ENCODE results near the gene KRT27.
A peak's percentile ranks its signal among the peaks of the same experiment; 100 is the strongest.

KRT27 gene

GRCh38 chr17:40782450-40782849 is at the start of gene KRT27:
Gene KRT27, minus strand, starts transcription at chr17:40782550. Its CDS starts 57 bp downstream, at chr17:40782493.
- no peak within 1 kb of the TSS for H3K9ac ChIP-seq (ENCODE audit: low read depth in 1 of 2, low read length in 2 of 2)
- H3K9me3 ChIP-seq (ENCODE audit: control insufficient read depth in 1 of 2, low read length in 2 of 2): no peaks in the 10 kb centered on the region
- no peak within 1 kb of the TSS for H3K4me3 ChIP-seq (ENCODE audit: low read depth in 1 of 2, low read length in 2 of 2)
- peaks cover 25 to 28% of the 10 kb centered on the region in 2 donors for H3K27me3 ChIP-seq (ENCODE audit: control insufficient read depth in 1 of 2, insufficient read depth in 2 of 2, low read length in 2 of 2)
- H3K27ac ChIP-seq (ENCODE audit: low read depth, low read length): no peak within 1 kb of the TSS
- no peaks in the 10 kb centered on the region for H3K36me3 ChIP-seq (ENCODE audit: control insufficient read depth in 1 of 2, insufficient read depth in 2 of 2, low read length in 2 of 2)
- no peaks in the 10 kb centered on the region for H3K4me1 ChIP-seq (ENCODE audit: control insufficient read depth in 1 of 2, insufficient read depth in 2 of 2, low read length in 2 of 2)

GRCh38 chr17:40830085-40830776 is 47.9 kb upstream of the KRT27 start:
- H3K27ac ChIP-seq (ENCODE audit: low read depth, low read length): no peak overlapping the region
- H3K4me1 ChIP-seq (ENCODE audit: control insufficient read depth in 1 of 2, insufficient read depth in 2 of 2, low read length in 2 of 2): no peaks in the 10 kb centered on the region
- no peak overlapping the region for H3K4me3 ChIP-seq (ENCODE audit: low read depth in 1 of 2, low read length in 2 of 2)
- H3K36me3 ChIP-seq (ENCODE audit: control insufficient read depth in 1 of 2, insufficient read depth in 2 of 2, low read length in 2 of 2): peaks cover 0 to 8% of the 10 kb centered on the region in 2 donors
- H3K27me3 ChIP-seq (ENCODE audit: control insufficient read depth in 1 of 2, insufficient read depth in 2 of 2, low read length in 2 of 2): no peaks in the 10 kb centered on the region
- no peaks in the 10 kb centered on the region for H3K9me3 ChIP-seq (ENCODE audit: control insufficient read depth in 1 of 2, low read length in 2 of 2)
- no peak overlapping the region for H3K9ac ChIP-seq (ENCODE audit: low read depth in 1 of 2, low read length in 2 of 2)

GRCh38 chr17:40828454-40829044 is 46.2 kb upstream of the KRT27 start:
- no peak overlapping the region for H3K27ac ChIP-seq (ENCODE audit: low read depth, low read length)
- H3K9ac ChIP-seq (ENCODE audit: low read depth in 1 of 2, low read length in 2 of 2): no peak overlapping the region
- no peaks in the 10 kb centered on the region for H3K27me3 ChIP-seq (ENCODE audit: control insufficient read depth in 1 of 2, insufficient read depth in 2 of 2, low read length in 2 of 2)
- H3K4me1 ChIP-seq (ENCODE audit: control insufficient read depth in 1 of 2, insufficient read depth in 2 of 2, low read length in 2 of 2): no peaks in the 10 kb centered on the region
- H3K9me3 ChIP-seq (ENCODE audit: control insufficient read depth in 1 of 2, low read length in 2 of 2): no peaks in the 10 kb centered on the region
- H3K4me3 ChIP-seq (ENCODE audit: low read depth in 1 of 2, low read length in 2 of 2): no peak overlapping the region
- H3K36me3 ChIP-seq (ENCODE audit: control insufficient read depth in 1 of 2, insufficient read depth in 2 of 2, low read length in 2 of 2): no peaks in the 10 kb centered on the region

- Histone ChIP-seq H3K9ac (ENCODE audit: low read depth in 1 of 2, low read length in 2 of 2) (no peak overlapping the region), H3K36me3 (ENCODE audit: control insufficient read depth in 1 of 2, insufficient read depth in 2 of 2, low read length in 2 of 2) (no peaks in the 10 kb centered on the region), H3K4me1 (ENCODE audit: control insufficient read depth in 1 of 2, insufficient read depth in 2 of 2, low read length in 2 of 2) (no peaks in the 10 kb centered on the region), H3K27me3 (ENCODE audit: control insufficient read depth in 1 of 2, insufficient read depth in 2 of 2, low read length in 2 of 2) (no peaks in the 10 kb centered on the region), H3K27ac (ENCODE audit: low read depth, low read length) (no peak overlapping the region), H3K9me3 (ENCODE audit: control insufficient read depth in 1 of 2, low read length in 2 of 2) (no peaks in the 10 kb centered on the region), H3K4me3 (ENCODE audit: low read depth in 1 of 2, low read length in 2 of 2) (no peak overlapping the region)
Observed at GRCh38 chr17:40827746-40828453, 45.5 kb upstream of the KRT27 start.

- no peaks in the 10 kb centered on the region for H3K27me3 ChIP-seq (ENCODE audit: control insufficient read depth in 1 of 2, insufficient read depth in 2 of 2, low read length in 2 of 2)
- H3K9ac ChIP-seq (ENCODE audit: low read depth in 1 of 2, low read length in 2 of 2): no peak overlapping the region
- H3K4me1 ChIP-seq (ENCODE audit: control insufficient read depth in 1 of 2, insufficient read depth in 2 of 2, low read length in 2 of 2): no peaks in the 10 kb centered on the region
- no peaks in the 10 kb centered on the region for H3K9me3 ChIP-seq (ENCODE audit: control insufficient read depth in 1 of 2, low read length in 2 of 2)
- H3K36me3 ChIP-seq (ENCODE audit: control insufficient read depth in 1 of 2, insufficient read depth in 2 of 2, low read length in 2 of 2): no peaks in the 10 kb centered on the region
- H3K27ac ChIP-seq (ENCODE audit: low read depth, low read length): no peak overlapping the region
- no peak overlapping the region for H3K4me3 ChIP-seq (ENCODE audit: low read depth in 1 of 2, low read length in 2 of 2)
Observed at GRCh38 chr17:40825599-40825998, 43.2 kb upstream of the KRT27 start.

GRCh38 chr17:40824015-40824832 is 41.9 kb upstream of the KRT27 start:
- H3K4me3 ChIP-seq (ENCODE audit: low read depth in 1 of 2, low read length in 2 of 2): no peak overlapping the region

GRCh38 chr17:40822132-40822812 is 39.9 kb upstream of the KRT27 start, which contains the start of gene KRT10:
Gene KRT10, minus strand, starts transcription at chr17:40822614. Its CDS starts 29 bp downstream, at chr17:40822585.
- Histone ChIP-seq H3K27me3 (ENCODE audit: control insufficient read depth in 1 of 2, insufficient read depth in 2 of 2, low read length in 2 of 2) (no peaks in the 10 kb centered on the region), H3K4me3 (ENCODE audit: low read depth in 1 of 2, low read length in 2 of 2) (no peak within 1 kb of the TSS), H3K27ac (ENCODE audit: low read depth, low read length) (no peak within 1 kb of the TSS), H3K36me3 (ENCODE audit: control insufficient read depth in 1 of 2, insufficient read depth in 2 of 2, low read length in 2 of 2) (peaks cover 0 to 3% of the 10 kb centered on the region in 2 donors), H3K4me1 (ENCODE audit: control insufficient read depth in 1 of 2, insufficient read depth in 2 of 2, low read length in 2 of 2) (peaks cover 0 to 3% of the 10 kb centered on the region in 2 donors), H3K9ac (ENCODE audit: low read depth in 1 of 2, low read length in 2 of 2) (no peak within 1 kb of the TSS), H3K9me3 (ENCODE audit: control insufficient read depth in 1 of 2, low read length in 2 of 2) (no peaks in the 10 kb centered on the region)

More at GRCh38 chr17:40824015-40824832, 41.9 kb upstream of the KRT27 start:
- no peak overlapping the region for H3K27ac ChIP-seq (ENCODE audit: low read depth, low read length)
- H3K9ac ChIP-seq (ENCODE audit: low read depth in 1 of 2, low read length in 2 of 2): no peak overlapping the region
- H3K36me3 ChIP-seq (ENCODE audit: control insufficient read depth in 1 of 2, insufficient read depth in 2 of 2, low read length in 2 of 2): no peaks in the 10 kb centered on the region
- H3K4me1 ChIP-seq (ENCODE audit: control insufficient read depth in 1 of 2, insufficient read depth in 2 of 2, low read length in 2 of 2): no peaks in the 10 kb centered on the region
- H3K9me3 ChIP-seq (ENCODE audit: control insufficient read depth in 1 of 2, low read length in 2 of 2): no peaks in the 10 kb centered on the region
- H3K27me3 ChIP-seq (ENCODE audit: control insufficient read depth in 1 of 2, insufficient read depth in 2 of 2, low read length in 2 of 2): no peaks in the 10 kb centered on the region

- Histone ChIP-seq H3K9me3 (ENCODE audit: control insufficient read depth in 1 of 2, low read length in 2 of 2) (no peaks in the 10 kb centered on the region), H3K4me3 (ENCODE audit: low read depth in 1 of 2, low read length in 2 of 2) (no peak overlapping the region), H3K4me1 (ENCODE audit: control insufficient read depth in 1 of 2, insufficient read depth in 2 of 2, low read length in 2 of 2) (peaks cover 0 to 3% of the 10 kb centered on the region in 2 donors), H3K36me3 (ENCODE audit: control insufficient read depth in 1 of 2, insufficient read depth in 2 of 2, low read length in 2 of 2) (peaks cover 0 to 8% of the 10 kb centered on the region in 2 donors), H3K9ac (ENCODE audit: low read depth in 1 of 2, low read length in 2 of 2) (no peak overlapping the region), H3K27me3 (ENCODE audit: control insufficient read depth in 1 of 2, insufficient read depth in 2 of 2, low read length in 2 of 2) (no peaks in the 10 kb centered on the region), H3K27ac (ENCODE audit: low read depth, low read length) (no peak overlapping the region)
Observed at GRCh38 chr17:40821536-40821935, 39.2 kb upstream of the KRT27 start.

GRCh38 chr17:40820228-40820838 is 38.0 kb upstream of the KRT27 start:
- Histone ChIP-seq H3K27ac (ENCODE audit: low read depth, low read length) (no peak overlapping the region), H3K36me3 (ENCODE audit: control insufficient read depth in 1 of 2, insufficient read depth in 2 of 2, low read length in 2 of 2) (peaks cover 0 to 8% of the 10 kb centered on the region in 2 donors), H3K27me3 (ENCODE audit: control insufficient read depth in 1 of 2, insufficient read depth in 2 of 2, low read length in 2 of 2) (no peaks in the 10 kb centered on the region), H3K4me1 (ENCODE audit: control insufficient read depth in 1 of 2, insufficient read depth in 2 of 2, low read length in 2 of 2) (peaks cover 0 to 3% of the 10 kb centered on the region in 2 donors), H3K9ac (ENCODE audit: low read depth in 1 of 2, low read length in 2 of 2) (no peak overlapping the region), H3K9me3 (ENCODE audit: control insufficient read depth in 1 of 2, low read length in 2 of 2) (no peaks in the 10 kb centered on the region), H3K4me3 (ENCODE audit: low read depth in 1 of 2, low read length in 2 of 2) (peak overlapping the region in 1 of 2 donors; percentile 85)

Measured in duodenal mucosa (tissue), 2 donors.